ENCODE results near the gene RHEX.

The RHEX gene

DNA sequence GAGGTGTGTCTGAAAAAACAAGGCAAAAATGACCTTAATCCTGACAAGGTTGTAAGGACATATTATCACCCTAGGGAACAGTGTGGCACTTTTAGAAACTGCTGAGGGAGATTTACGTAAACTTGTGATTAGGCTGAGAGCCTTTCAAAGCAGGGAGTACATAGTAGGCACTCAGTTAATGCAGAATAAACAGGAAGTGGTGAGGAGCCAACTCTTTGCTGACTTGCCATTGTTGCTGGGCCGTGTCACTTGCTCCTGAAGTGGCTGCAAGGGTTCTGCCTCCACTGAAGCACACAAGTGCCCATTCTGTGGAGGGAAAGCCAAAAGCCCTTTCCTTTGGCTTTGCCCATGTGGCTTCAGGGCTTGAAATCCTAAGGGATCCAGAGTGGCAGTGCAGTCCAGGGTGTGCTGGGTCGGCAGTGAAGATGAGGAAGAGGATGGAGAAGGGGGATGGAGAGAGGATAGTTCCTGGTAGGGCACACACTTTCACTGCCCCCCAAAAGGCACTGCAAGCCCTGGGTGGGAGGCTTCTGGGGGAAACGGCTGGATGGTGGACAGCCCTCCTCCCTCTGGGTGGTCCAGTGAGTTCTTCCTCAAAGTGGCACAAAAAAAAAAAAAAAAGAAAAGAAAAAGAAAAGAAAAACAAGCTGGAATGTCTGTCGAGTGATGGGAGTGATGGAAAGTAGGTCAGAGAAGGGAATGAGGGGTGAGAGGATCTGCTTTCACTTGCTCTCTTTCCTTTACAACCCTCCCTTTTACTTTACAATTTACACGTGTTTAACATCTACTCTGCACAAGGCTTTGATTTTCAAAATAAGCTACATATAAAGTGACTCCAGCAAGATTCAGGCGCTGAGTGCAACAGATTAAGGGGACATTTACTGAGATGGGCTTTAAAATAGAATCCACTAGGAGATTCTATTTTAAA lies 13.7 kb upstream of the RHEX start:
- H3K4me3 ChIP-seq (ENCODE audit: control insufficient read depth, low read depth, low read length) = no peak overlapping the region
- no peak for DNase-seq (ENCODE audit: low read depth)
- TF ChIP-seq, protein P1, sequence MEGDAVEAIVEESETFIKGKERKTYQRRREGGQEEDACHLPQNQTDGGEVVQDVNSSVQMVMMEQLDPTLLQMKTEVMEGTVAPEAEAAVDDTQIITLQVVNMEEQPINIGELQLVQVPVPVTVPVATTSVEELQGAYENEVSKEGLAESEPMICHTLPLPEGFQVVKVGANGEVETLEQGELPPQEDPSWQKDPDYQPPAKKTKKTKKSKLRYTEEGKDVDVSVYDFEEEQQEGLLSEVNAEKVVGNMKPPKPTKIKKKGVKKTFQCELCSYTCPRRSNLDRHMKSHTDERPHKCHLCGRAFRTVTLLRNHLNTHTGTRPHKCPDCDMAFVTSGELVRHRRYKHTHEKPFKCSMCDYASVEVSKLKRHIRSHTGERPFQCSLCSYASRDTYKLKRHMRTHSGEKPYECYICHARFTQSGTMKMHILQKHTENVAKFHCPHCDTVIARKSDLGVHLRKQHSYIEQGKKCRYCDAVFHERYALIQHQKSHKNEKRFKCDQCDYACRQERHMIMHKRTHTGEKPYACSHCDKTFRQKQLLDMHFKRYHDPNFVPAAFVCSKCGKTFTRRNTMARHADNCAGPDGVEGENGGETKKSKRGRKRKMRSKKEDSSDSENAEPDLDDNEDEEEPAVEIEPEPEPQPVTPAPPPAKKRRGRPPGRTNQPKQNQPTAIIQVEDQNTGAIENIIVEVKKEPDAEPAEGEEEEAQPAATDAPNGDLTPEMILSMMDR (IDR thresholded peaks at IDR 0.05; ENCODE audit: control insufficient read depth, insufficient read depth, low read depth, low read length, missing control alignments) = no peak

DNA sequence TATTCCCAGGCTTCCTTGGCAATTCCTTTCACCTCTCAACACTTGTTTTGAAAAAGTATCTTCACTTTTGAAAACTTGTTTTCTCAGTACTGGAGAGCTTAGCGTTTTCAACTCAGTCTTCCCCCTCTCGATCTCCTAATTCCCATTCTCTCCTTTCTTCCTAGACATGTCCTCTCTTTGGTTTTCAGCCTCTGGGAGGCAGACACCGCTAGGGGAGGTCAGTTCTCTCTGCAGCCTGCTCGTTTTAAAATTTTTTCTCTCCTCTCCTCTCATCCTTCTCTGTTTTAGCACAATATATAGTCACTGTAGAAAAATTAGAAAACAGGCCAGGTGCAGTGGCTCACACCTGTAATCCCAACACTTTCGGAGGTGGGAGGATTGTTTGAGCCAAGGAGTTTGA lies 12.6 kb upstream of the RHEX start:
- TF ChIP-seq, protein P1 (IDR thresholded peaks at IDR 0.05; ENCODE audit: control insufficient read depth, insufficient read depth, low read depth, low read length, missing control alignments) = no peak
- no peak overlapping the region for H3K4me3 ChIP-seq (ENCODE audit: control insufficient read depth, low read depth, low read length)
- no peak for DNase-seq (ENCODE audit: low read depth)

DNA sequence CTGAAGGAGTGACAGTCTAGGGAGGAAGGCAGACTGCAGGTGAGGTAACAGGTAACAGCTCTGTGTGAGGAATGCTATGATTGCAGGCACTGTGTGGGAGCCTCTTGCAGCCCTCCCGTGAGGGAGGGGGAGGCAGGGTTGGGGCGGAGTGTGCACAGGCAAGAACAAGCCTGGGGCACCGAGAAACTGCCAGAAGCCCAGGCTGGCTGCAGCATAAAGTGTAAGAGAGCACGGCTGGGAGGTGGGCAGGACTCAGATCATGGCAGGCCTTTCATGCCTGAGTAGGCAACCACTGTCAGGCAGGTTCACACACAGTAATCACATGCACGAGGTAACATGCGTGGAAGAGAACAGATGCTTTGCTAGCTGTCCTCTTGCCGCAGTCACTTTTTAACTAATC lies 11.3 kb upstream of the RHEX start:
- TF ChIP-seq, protein P1 (IDR thresholded peaks at IDR 0.05; ENCODE audit: control insufficient read depth, insufficient read depth, low read depth, low read length, missing control alignments) = no peak
- no peak overlapping the region for H3K4me3 ChIP-seq (ENCODE audit: control insufficient read depth, low read depth, low read length)
- no peak for DNase-seq (ENCODE audit: low read depth)

DNA sequence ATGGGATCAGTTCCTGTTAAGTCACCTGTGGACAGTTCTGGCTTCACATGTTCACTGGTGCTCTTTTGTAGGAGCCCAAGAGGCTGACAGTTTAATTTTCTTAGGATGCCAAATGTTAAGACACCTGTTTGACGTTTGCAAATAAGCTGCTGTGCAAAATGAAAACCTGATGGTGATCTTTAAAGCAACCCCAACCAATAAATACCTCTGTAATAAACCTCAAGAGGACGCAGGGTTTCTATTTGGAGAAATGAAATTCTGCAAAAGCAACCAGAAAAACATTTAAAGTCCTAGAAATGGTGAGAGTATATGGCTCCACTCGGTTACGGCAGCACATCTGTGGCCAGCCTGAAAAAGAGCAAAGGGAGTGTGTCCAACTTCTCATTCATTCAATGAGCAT lies 5.7 kb upstream of the RHEX start:
- no peak overlapping the region for H3K4me3 ChIP-seq (ENCODE audit: control insufficient read depth, low read depth, low read length)
- DNase-seq (ENCODE audit: low read depth) = no peak
- TF ChIP-seq, protein P1 (IDR thresholded peaks at IDR 0.05; ENCODE audit: control insufficient read depth, insufficient read depth, low read depth, low read length, missing control alignments) = no peak

DNA sequence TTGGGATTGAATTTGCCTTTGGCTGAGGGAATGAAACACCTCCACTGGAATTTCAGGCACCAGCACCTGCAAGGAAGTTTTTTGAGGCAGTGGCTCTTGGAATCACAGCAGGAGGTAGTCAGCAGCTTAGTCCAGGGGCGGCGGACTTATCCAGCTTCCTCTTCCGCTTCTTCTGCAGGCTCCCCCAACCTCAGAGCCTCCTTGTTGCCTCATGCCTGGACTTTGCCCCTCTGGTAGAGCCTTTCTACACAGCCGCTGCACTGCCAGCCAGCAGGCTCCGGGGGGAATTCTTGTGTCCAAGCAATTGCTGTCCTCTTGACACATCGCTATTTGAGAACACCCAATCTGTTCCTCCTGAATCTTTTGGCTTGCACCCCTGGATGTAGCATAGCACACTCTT lies 4.4 kb upstream of the RHEX start:
- H3K4me3 ChIP-seq (ENCODE audit: control insufficient read depth, low read depth, low read length) = no peak overlapping the region
- DNase-seq (ENCODE audit: low read depth) = no peak
- TF ChIP-seq, protein P1 (IDR thresholded peaks at IDR 0.05; ENCODE audit: control insufficient read depth, insufficient read depth, low read depth, low read length, missing control alignments) = no peak

DNA sequence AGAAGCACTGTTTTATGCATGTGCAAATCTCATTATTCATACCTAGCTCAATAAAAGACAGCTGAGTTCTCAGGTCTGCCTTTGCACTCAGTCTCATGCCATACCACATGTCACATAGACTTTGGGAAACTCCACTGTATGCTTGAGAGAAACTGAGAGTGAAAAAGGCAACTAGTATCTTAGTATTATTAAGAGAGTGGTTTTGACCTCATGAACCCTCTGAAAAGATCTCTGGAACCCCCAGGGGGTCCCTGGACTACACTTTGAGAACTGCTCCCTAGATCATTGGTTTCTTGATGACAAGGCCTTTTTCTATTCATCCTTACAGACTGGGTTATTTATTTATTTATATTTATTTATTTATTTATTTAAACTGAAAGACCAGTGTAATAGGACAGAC lies 3.7 kb upstream of the RHEX start:
- TF ChIP-seq, protein P1 (IDR thresholded peaks at IDR 0.05; ENCODE audit: control insufficient read depth, insufficient read depth, low read depth, low read length, missing control alignments) = no peak
- H3K4me3 ChIP-seq (ENCODE audit: control insufficient read depth, low read depth, low read length) = no peak overlapping the region
- DNase-seq (ENCODE audit: low read depth) = no peak
